Measurements from ENCODE around the gene EXOC2.
A peak's percentile ranks its signal among the peaks of the same experiment; 100 is the strongest.

Gene EXOC2

GRCh38 chr6:527989-528673, 164.8 kb downstream of the EXOC2 start:
- no peak for DNase-seq (ENCODE audit: low read depth)

GRCh38 chr6:524803-525202, 168.1 kb downstream of the EXOC2 start:
- DNase-seq (ENCODE audit: low read depth), result no peak

GRCh38 chr6:520820-521219, 172.1 kb downstream of the EXOC2 start:
- DNase-seq (ENCODE audit: low read depth), result no peak

- no peak for DNase-seq (ENCODE audit: low read depth)
Observed at GRCh38 chr6:518218-518617, 174.7 kb downstream of the EXOC2 start.

- DNase-seq (ENCODE audit: low read depth), result no peak
Observed at GRCh38 chr6:516213-516612, 176.7 kb downstream of the EXOC2 start.

- no peak for DNase-seq (ENCODE audit: low read depth)
Observed at GRCh38 chr6:515267-515666, 177.7 kb downstream of the EXOC2 start.

GRCh38 chr6:514396-514978, 178.5 kb downstream of the EXOC2 start:
- no peak for DNase-seq (ENCODE audit: low read depth)

- no peak for DNase-seq (ENCODE audit: low read depth)
Observed at GRCh38 chr6:513961-514360, 179.0 kb downstream of the EXOC2 start.

GRCh38 chr6:513058-513457, 179.9 kb downstream of the EXOC2 start:
- DNase-seq (ENCODE audit: low read depth), result no peak

- DNase-seq (ENCODE audit: low read depth), result no peak
Observed at GRCh38 chr6:511488-512137, 181.3 kb downstream of the EXOC2 start.

GRCh38 chr6:509676-510075, 183.3 kb downstream of the EXOC2 start:
- DNase-seq (ENCODE audit: low read depth), result no peak

GRCh38 chr6:508614-509013, 184.3 kb downstream of the EXOC2 start:
- no peak for DNase-seq (ENCODE audit: low read depth)

- DNase-seq (ENCODE audit: low read depth), result no peak
Observed at GRCh38 chr6:508006-508405, 184.9 kb downstream of the EXOC2 start.

- no peak for DNase-seq (ENCODE audit: low read depth)
Observed at GRCh38 chr6:506920-507622, 185.9 kb downstream of the EXOC2 start.

GRCh38 chr6:506508-506907, 186.4 kb downstream of the EXOC2 start:
- peak; percentile 32 for DNase-seq (ENCODE audit: low read depth)

GRCh38 chr6:505374-505773, 187.6 kb downstream of the EXOC2 start:
- no peak for DNase-seq (ENCODE audit: low read depth)

- DNase-seq (ENCODE audit: low read depth), result no peak
Observed at GRCh38 chr6:504446-504980, 188.4 kb downstream of the EXOC2 start.

- DNase-seq (ENCODE audit: low read depth), result no peak
Observed at GRCh38 chr6:503610-504362, 189.2 kb downstream of the EXOC2 start.

- DNase-seq (ENCODE audit: low read depth), result no peak
Observed at GRCh38 chr6:502761-503160, 190.2 kb downstream of the EXOC2 start.

GRCh38 chr6:501891-502601, 190.9 kb downstream of the EXOC2 start:
- peak; percentile 64 for DNase-seq (ENCODE audit: low read depth)

- DNase-seq (ENCODE audit: low read depth), result no peak
Observed at GRCh38 chr6:499617-500016, 193.3 kb downstream of the EXOC2 start.
